Panc1 (cell line): ENCODE results near the gene DAZAP2. TPM values are rescaled to one million over a fixed set of nuclear protein-coding genes. Genes with fewer than 3 reads are reported as not detected.
A peak's percentile ranks its signal among the peaks of the same experiment; 100 is the strongest.
"Not testable (repeated sequence)": the region's sequence is repeated elsewhere in the genome, so short reads cannot be mapped to it uniquely, and the experiment has no call there.

ENCODE experiments used
- ATAC-seq: fragments of 200-7000 bp; cut with Tn5 transposase; 2 replicates; pipeline ENCODE4 v1.9.1; 2020; ENCODE audit warnings: mild to moderate bottlenecking, moderate library complexity
- BruUV-seq: library from RNA; stranded (reverse); fragments of 400-500 nt; replicated peaks from 2 replicates; lab custom pipeline; 2021; lab: Mats Ljungman, UMichigan
- CTCF ChIA-PET: fragments of 300-600 bp; sonication (Branson Sonifier 250); formaldehyde crosslinking; loops from one replicate; lab custom pipeline; 2022; ENCODE audit warnings: antibody characterized with exemption; lab: Charles Lee
- POLR2A ChIA-PET: fragments of 300-600 bp; sonication (Branson Sonifier 250); formaldehyde crosslinking; loops from one replicate; lab custom pipeline; 2022; ENCODE audit warnings: antibody characterized with exemption; lab: Charles Lee
- DNase-seq: peaks from one replicate; pipeline ENCODE4 v3.0.0-alpha.2; 2010; ENCODE audit warnings: low read depth, low spot score
- H3K27ac ChIP-seq: 2 replicates; pipeline ENCODE4 v1.5.1; 2011; ENCODE audit warnings: mild to moderate bottlenecking, low read length, inconsistent platforms
- H3K27me3 ChIP-seq: fragments of 200-500 bp; sonication (Bioruptor generic); 2 replicates; pipeline ENCODE4 v1.6.0; 2014; ENCODE audit warnings: low read length, inconsistent platforms; ENCODE audit not compliant: control insufficient read depth, insufficient read depth
- H3K36me3 ChIP-seq: fragments of 200-500 bp; sonication (Bioruptor generic); 2 replicates; pipeline ENCODE4 v1.5.1; 2014; ENCODE audit warnings: inconsistent platforms, mild to moderate bottlenecking, low read length, moderate library complexity; ENCODE audit not compliant: control insufficient read depth, insufficient read depth
- H3K4me1 ChIP-seq: 2 replicates; pipeline ENCODE4 v1.5.1; 2011; ENCODE audit warnings: inconsistent platforms, mild to moderate bottlenecking, low read length, moderate library complexity; ENCODE audit not compliant: control insufficient read depth, insufficient read depth
- H3K4me3 ChIP-seq, 2 experiments: 2 replicates each; pipeline ENCODE4 v1.5.1; 2011 to 2012; ENCODE audit warnings: low read depth in 2 of 2, low read length in 2 of 2, mild to moderate bottlenecking in 2 of 2, inconsistent platforms in 1 of 2, moderate library complexity in 1 of 2
- H3K9me3 ChIP-seq: fragments of 200-500 bp; sonication (Bioruptor generic); 2 replicates; pipeline ENCODE4 v1.5.1; 2014; ENCODE audit warnings: low read depth, mild to moderate bottlenecking, inconsistent platforms, low read length, moderate library complexity; ENCODE audit not compliant: control insufficient read depth, insufficient read depth
- CTCF ChIP-seq: fragments of 450-650 bp; IDR thresholded peaks from 2 replicates; pipeline ENCODE4 v1.5.1; 2017; ENCODE audit warnings: mild to moderate bottlenecking
- POLR2AphosphoS5 ChIP-seq: IDR thresholded peaks from 2 replicates; pipeline ENCODE4 v1.6.1; 2012; ENCODE audit warnings: mild to moderate bottlenecking, low read depth, low read length, moderate library complexity
- SIN3A ChIP-seq: IDR thresholded peaks from 2 replicates; pipeline ENCODE4 v1.6.1; 2012; ENCODE audit warnings: low read depth, mild to moderate bottlenecking, low read length, moderate library complexity, borderline replicate concordance; ENCODE audit not compliant: insufficient read depth
- TCF7L2 ChIP-seq: IDR thresholded peaks from 2 replicates; pipeline ENCODE4 v1.6.1; 2011; ENCODE audit warnings: mild to moderate bottlenecking, low read depth, low read length, inconsistent platforms
- in situ Hi-C: cut with HindIII; loops from 2 replicates; pipeline ENCODE4 v1.10.0; 2016; ENCODE audit warnings: low sequenced_read_pairs, low pct_unique_long_range_greater_than_20kb
- intact Hi-C: fragments of 100-400 bp; cut with micrococcal nuclease; formaldehyde crosslinking; loops from one replicate; pipeline ENCODE4 v1.10.0; 2022; ENCODE audit not compliant: unreplicated experiment
- total RNA-seq: library from RNA; stranded (reverse); gene quantifications from one replicate; pipeline ENCODE4 v1.2.1, GENCODE V29; 2021; ENCODE audit not compliant: unreplicated experiment
- TF ChIP-seq, protein P1 (sequence below), 2 experiments: IDR thresholded peaks; 2 replicates each; pipeline ENCODE4 v1.6.1; 2011 to 2012; ENCODE audit warnings: low read depth in 2 of 2, control low read depth in 1 of 2, low read length in 1 of 2, mild to moderate bottlenecking in 1 of 2, moderate library complexity in 1 of 2; ENCODE audit not compliant: insufficient read depth in 1 of 2

The DAZAP2 gene
- total RNA-seq, 1 experiment from 2014 or later, result 197 TPM

GRCh38 chr12:51270067-51270950 lies 31.7 kb downstream of the DAZAP2 start, which contains the start of gene SMAGP:
Gene SMAGP, minus strand, starts transcription at chr12:51270415. Its CDS starts 1,137 bp downstream, at chr12:51269278.
- Histone ChIP-seq H3K27me3 (peaks cover 4% of the 10 kb centered on the region; the same call in 1 of the 2 replicates), H3K27ac (no peak within 1 kb of the TSS), H3K9me3 (no peaks in the 10 kb centered on the region), H3K4me3 (peak within 1 kb of the TSS; percentile 54 to 69), H3K36me3 (no peaks in the 10 kb centered on the region; the same call in 1 of the 2 replicates), H3K4me1 (peaks cover 6% of the 10 kb centered on the region; the same call in 1 of the 2 replicates)
- ChIA-PET CTCF (interaction anchor here (2.3 kb wide), 1 partner anchor 71 kb away, joined by 11 read pairs; no protein-coding TSS in a partner anchor), POLR2A (interaction anchor here (0.6 kb wide), 1 partner anchor 244 kb away, joined by 5 read pairs; the partner anchor contains the start of gene SLC11A2)
- TF ChIP-seq, protein P1, sequence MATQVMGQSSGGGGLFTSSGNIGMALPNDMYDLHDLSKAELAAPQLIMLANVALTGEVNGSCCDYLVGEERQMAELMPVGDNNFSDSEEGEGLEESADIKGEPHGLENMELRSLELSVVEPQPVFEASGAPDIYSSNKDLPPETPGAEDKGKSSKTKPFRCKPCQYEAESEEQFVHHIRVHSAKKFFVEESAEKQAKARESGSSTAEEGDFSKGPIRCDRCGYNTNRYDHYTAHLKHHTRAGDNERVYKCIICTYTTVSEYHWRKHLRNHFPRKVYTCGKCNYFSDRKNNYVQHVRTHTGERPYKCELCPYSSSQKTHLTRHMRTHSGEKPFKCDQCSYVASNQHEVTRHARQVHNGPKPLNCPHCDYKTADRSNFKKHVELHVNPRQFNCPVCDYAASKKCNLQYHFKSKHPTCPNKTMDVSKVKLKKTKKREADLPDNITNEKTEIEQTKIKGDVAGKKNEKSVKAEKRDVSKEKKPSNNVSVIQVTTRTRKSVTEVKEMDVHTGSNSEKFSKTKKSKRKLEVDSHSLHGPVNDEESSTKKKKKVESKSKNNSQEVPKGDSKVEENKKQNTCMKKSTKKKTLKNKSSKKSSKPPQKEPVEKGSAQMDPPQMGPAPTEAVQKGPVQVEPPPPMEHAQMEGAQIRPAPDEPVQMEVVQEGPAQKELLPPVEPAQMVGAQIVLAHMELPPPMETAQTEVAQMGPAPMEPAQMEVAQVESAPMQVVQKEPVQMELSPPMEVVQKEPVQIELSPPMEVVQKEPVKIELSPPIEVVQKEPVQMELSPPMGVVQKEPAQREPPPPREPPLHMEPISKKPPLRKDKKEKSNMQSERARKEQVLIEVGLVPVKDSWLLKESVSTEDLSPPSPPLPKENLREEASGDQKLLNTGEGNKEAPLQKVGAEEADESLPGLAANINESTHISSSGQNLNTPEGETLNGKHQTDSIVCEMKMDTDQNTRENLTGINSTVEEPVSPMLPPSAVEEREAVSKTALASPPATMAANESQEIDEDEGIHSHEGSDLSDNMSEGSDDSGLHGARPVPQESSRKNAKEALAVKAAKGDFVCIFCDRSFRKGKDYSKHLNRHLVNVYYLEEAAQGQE (IDR thresholded peaks at IDR 0.05; ENCODE audit: insufficient read depth in 1 of 2, low read depth in 2 of 2, low read length in 1 of 2), result no peak
- no peak for TF ChIP-seq CTCF
- no peak for TF ChIP-seq SIN3A
- no peak for TF ChIP-seq TCF7L2
- TF ChIP-seq POLR2AphosphoS5, result no peak
- in situ Hi-C loops (no loop called here), intact Hi-C loops (no loop called here)
- peak; percentile 79 for ATAC-seq
- DNase-seq, result no peak
- BruUV-seq, result no TSS peak

DNA sequence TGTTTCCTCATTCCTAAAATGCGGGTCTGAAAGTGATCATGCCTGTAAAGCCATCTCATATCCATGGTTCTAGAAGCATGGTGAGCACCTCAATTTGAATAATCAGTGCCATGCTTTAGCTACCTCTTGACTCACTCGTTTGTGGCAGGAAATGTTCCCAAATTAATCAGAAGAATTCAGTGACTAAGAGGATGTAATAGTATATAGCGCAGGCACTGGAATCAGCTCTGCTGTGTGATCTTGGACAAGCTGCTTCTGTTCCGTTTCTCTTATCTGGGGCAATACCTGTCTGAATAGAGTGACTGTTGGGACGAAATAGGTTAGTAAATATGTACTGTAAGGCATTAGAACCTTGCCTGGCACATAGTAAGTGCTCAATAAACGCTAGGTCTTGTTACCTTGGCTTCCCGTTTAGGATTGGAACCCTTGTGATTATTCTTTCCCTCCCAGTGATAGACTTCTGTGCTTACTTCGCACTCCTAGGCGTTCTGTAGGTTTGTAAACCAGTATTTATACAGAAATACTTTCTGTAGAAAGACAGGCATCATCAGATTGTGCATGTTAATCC lies 32.4 kb downstream of the DAZAP2 start:
- H3K27me3 ChIP-seq, result peaks cover 4% of the 10 kb centered on the region; the same call in 1 of the 2 replicates
- peak; percentile 64 for DNase-seq
- no peak for TF ChIP-seq TCF7L2
- TF ChIP-seq POLR2AphosphoS5, result no peak
- no peak for TF ChIP-seq CTCF
- TF ChIP-seq, protein P1 (IDR thresholded peaks at IDR 0.05; ENCODE audit: insufficient read depth in 1 of 2, low read depth in 2 of 2, low read length in 1 of 2), result no peak
- TF ChIP-seq SIN3A, result no peak
- in situ Hi-C loops (no loop called here), intact Hi-C loops (no loop called here)
- ChIA-PET CTCF (interaction anchor here (2.3 kb wide), 1 partner anchor 70 kb away, joined by 11 read pairs; no protein-coding TSS in a partner anchor), POLR2A (no interaction called here)
- H3K4me3 ChIP-seq, result peak overlapping the region; percentile 54 to 69
- H3K36me3 ChIP-seq, result no peaks in the 10 kb centered on the region; the same call in 1 of the 2 replicates
- no peak overlapping the region for H3K27ac ChIP-seq
- peak; percentile 31; the same call in 1 of the 2 replicates for ATAC-seq
- H3K4me1 ChIP-seq, result peaks cover 6% of the 10 kb centered on the region; the same call in 1 of the 2 replicates
- H3K9me3 ChIP-seq, result no peaks in the 10 kb centered on the region
- no TSS peak for BruUV-seq

GRCh38 chr12:51272810-51273209 lies 34.2 kb downstream of the DAZAP2 start:
- BruUV-seq, H3K4me1 ChIP-seq, H3K27me3 ChIP-seq, H3K9me3 ChIP-seq, POLR2A ChIA-PET, in situ Hi-C loops, DNase-seq, ATAC-seq, intact Hi-C loops, H3K27ac ChIP-seq, H3K4me3 ChIP-seq, H3K36me3 ChIP-seq: not testable (repeated sequence)
- CTCF ChIA-PET, result interaction anchor here (0.7 kb wide), 1 partner anchor 68 kb away, joined by 9 read pairs; no protein-coding TSS in a partner anchor
